Measurements from ENCODE around the gene PHRF1. TPM values are rescaled to one million over a fixed set of nuclear protein-coding genes. Genes with fewer than 3 reads are reported as not detected.

The PHRF1 gene, protein sequence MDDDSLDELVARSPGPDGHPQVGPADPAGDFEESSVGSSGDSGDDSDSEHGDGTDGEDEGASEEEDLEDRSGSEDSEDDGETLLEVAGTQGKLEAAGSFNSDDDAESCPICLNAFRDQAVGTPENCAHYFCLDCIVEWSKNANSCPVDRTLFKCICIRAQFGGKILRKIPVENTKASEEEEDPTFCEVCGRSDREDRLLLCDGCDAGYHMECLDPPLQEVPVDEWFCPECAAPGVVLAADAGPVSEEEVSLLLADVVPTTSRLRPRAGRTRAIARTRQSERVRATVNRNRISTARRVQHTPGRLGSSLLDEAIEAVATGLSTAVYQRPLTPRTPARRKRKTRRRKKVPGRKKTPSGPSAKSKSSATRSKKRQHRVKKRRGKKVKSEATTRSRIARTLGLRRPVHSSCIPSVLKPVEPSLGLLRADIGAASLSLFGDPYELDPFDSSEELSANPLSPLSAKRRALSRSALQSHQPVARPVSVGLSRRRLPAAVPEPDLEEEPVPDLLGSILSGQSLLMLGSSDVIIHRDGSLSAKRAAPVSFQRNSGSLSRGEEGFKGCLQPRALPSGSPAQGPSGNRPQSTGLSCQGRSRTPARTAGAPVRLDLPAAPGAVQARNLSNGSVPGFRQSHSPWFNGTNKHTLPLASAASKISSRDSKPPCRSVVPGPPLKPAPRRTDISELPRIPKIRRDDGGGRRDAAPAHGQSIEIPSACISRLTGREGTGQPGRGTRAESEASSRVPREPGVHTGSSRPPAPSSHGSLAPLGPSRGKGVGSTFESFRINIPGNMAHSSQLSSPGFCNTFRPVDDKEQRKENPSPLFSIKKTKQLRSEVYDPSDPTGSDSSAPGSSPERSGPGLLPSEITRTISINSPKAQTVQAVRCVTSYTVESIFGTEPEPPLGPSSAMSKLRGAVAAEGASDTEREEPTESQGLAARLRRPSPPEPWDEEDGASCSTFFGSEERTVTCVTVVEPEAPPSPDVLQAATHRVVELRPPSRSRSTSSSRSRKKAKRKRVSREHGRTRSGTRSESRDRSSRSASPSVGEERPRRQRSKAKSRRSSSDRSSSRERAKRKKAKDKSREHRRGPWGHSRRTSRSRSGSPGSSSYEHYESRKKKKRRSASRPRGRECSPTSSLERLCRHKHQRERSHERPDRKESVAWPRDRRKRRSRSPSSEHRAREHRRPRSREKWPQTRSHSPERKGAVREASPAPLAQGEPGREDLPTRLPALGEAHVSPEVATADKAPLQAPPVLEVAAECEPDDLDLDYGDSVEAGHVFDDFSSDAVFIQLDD (N-terminal part only)
- total RNA-seq = 11.6 and 16.9 TPM in 2 replicates

- peak; percentile 96 to 98 for DNase-seq (ENCODE audit: low read depth in 2 of 2)
Measured at GRCh38 chr11:575996-576768, at the start of gene PHRF1. Gene PHRF1 (plus strand): TSS chr11:576470. CDS start chr11:581513, 5,043 bp downstream.

GRCh38 chr11:528166-528814, 48.0 kb upstream of the PHRF1 start:
- DNase-seq (ENCODE audit: low read depth in 2 of 2) = peak in 1 of 2 donors; percentile 1

DNA sequence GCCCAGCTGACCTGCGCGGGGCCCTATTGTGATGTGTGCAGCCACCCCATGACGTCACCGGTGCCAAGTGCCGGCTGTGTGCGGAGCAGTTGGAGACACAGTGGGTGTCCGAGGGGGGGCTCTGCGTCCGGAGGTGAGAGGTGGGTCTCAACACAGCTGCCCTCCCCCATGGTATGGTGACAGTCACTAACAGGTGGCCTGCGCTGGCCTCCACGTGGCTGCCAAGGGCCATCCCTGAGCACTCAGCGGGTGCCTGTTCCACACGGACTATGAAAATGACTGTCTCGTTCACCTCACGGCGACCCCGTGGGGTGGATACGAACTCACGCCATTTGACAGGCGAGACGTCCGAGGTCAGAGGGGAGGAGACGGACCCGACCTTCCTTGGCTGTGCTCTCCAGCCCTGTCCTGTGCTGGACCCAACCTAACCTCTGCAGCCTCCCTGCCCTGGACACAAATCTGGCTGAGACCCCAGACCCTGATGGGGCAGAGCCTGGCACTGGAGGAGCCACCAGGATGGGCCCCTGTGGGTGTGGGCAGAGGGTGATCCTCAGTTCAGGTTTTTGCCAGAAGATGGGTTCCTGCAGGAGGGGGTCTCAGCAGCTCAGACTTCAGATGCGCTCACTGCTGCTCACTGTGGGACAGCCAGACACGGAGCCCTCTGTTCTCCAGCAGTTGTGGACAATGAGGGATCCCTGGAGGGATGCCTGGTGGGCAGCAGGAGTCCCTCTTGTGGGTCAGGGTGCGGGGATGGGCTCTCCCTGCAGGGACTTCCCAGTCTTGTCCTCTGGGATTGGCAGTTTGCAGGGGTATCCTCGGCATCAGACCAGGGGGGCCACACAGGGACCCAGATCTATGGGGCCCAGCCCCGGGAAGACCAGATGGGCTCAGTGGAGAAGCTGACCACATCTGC, 47.2 kb upstream of the PHRF1 start:
- peak in 1 of 2 donors; percentile 0 for DNase-seq (ENCODE audit: low read depth in 2 of 2)

DNA sequence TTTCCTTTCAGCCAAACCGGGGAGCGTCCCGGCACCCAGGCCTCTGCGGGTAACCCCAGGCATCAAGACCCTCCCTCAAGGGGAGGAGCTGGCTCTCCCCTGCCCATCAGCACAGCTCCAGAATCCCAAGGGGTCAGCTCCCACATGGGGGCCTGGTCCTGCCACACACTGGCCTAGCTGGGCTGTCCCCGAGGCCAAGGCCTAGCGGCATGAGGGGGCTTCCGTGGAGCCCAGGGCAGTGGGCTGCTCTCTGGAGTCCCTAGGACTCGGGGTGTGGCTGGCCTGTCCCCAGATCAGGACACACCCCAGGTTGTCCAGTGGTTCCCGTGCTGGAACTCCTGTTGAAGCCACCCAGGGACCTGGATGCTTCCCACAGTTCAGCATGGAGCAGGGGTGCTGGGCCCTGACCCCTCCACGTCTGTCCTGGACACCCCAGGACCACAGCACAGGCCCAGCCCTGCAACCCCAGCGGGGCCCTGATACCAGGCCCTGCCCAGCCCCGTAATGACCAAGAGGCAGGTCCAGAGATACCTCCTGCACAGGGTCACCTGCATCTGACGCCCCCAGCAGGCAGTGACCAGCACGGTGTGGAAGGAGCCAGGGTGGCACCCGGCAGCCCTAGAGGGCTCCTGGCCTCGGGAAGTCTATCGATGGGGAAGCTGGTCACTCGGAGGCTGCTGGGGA, 46.4 kb upstream of the PHRF1 start:
- peak in 1 of 2 donors; percentile 0 for DNase-seq (ENCODE audit: low read depth in 2 of 2)

DNA sequence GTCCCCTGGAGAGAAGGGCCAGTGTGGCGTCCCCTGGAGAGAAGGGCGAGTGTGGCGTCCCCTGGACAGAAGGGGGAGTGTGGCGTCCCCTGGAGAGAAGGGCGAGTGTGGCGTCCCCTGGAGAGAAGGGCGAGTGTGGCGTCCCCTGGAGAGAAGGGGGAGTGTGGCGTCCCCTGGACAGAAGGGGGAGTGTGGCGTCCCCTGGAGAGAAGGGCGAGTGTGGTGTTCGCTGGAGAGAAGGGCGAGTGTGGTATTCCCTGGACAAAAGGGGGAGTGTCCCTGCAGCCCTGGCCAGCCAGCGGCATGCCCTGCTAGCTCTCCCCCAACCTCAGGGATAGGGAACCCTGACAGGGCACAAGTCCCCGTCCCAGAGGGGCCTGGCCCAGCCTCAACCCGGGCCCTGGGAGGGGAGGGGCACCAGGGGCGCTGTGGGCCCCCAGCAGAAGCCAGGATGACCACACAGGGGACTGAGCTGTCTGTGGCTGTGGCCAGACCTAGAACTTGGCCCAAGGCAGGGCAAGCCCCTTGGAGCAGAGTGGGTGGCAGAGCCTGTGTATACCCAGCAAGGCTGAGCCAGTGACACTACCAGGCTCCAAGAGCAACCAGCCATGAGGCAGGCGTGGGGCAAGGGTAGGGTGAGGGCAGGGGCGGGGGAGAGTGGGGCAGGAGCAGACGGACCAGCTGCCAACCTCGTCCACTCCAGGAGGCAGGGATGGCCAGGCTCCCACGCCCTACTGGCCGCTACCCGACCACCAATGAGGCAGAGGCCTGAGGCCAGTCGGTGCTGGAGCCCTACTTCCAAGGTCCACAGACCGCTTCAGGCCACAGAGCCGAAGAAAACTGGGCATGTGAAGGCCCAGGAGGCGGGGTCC, 45.1 kb upstream of the PHRF1 start:
- no peak for DNase-seq (ENCODE audit: low read depth in 2 of 2)

- DNase-seq (ENCODE audit: low read depth in 2 of 2) = no peak
Measured at GRCh38 chr11:531919-532526, 44.2 kb upstream of the PHRF1 start.

- DNase-seq (ENCODE audit: low read depth in 2 of 2) = no peak
Measured at GRCh38 chr11:532527-532985, 43.7 kb upstream of the PHRF1 start.

DNA sequence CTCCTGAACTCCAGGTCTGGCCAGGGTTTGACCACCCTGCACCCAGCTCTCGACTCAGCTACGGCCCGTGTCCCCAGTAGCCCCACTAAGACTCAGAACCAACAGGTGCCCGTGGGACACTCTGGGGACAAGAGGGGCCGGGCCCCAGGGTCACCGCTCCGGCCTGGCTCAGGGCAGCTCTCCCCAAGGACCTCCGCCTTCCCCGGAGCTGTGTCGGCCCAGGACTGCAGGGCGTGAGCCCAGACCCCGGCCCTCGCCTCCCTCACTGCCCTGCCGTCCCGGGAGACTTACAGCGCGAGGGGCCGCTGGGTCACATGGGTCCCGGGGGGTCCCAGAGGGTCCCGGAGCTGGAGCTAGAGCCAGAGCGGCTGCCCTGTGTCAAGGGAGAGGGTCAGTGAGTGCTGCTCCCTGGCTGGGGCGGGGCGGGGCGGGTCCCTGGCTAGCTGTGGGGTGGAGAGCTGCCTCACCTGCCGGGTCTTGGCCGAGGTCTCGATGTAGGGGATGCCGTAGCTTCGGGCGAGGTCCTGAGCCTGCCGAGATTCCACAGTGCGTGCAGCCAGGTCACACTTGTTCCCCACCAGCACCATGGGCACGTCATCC, 43.2 kb upstream of the PHRF1 start:
- DNase-seq (ENCODE audit: low read depth in 2 of 2) = no peak

- DNase-seq (ENCODE audit: low read depth in 2 of 2) = no peak
Measured at GRCh38 chr11:533586-534395, 42.5 kb upstream of the PHRF1 start.

DNA sequence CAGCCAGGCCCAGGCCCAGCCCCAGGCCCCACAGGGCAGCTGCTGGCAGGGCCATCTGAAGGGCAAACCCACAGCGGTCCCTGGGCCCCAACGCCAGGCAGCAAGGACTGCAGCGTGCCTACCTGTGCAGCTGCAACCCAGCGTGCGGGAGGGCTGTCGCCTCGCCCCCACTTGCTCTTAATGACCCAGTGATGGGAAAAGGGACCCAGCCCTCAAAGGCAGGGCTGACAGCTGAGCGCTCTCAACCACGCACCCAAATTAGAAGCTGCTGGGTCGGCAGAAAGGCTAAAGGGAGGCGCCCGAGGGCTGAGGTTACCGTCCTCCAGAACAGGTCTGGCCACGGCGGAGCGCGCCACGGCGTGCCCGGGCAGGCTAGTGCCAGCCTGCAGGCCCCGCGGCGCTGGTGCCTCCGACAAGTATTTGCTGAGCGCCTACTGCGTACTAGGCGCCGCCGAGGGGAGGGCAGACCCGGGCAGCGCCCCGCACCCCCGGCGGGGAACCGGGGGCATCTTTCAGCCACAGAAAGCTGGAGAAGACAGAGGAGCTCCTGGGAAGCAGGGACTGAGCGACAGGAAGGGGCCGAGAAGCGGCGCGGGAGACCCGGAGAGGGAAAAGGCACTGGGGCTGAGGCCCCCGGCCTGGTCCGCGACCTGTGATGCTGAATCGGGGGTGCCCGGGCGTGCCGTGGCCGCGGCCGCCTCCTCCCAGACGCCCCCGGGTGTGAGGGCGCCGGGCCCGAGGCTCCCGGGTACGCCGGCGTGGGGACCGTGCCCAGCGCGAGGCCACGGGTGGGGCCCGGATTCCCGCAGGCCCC, 41.7 kb upstream of the PHRF1 start:
- DNase-seq (ENCODE audit: low read depth in 2 of 2) = peak; percentile 46 to 47

- no peak for DNase-seq (ENCODE audit: low read depth in 2 of 2)
Measured at GRCh38 chr11:535210-535518, 41.1 kb upstream of the PHRF1 start.

DNA sequence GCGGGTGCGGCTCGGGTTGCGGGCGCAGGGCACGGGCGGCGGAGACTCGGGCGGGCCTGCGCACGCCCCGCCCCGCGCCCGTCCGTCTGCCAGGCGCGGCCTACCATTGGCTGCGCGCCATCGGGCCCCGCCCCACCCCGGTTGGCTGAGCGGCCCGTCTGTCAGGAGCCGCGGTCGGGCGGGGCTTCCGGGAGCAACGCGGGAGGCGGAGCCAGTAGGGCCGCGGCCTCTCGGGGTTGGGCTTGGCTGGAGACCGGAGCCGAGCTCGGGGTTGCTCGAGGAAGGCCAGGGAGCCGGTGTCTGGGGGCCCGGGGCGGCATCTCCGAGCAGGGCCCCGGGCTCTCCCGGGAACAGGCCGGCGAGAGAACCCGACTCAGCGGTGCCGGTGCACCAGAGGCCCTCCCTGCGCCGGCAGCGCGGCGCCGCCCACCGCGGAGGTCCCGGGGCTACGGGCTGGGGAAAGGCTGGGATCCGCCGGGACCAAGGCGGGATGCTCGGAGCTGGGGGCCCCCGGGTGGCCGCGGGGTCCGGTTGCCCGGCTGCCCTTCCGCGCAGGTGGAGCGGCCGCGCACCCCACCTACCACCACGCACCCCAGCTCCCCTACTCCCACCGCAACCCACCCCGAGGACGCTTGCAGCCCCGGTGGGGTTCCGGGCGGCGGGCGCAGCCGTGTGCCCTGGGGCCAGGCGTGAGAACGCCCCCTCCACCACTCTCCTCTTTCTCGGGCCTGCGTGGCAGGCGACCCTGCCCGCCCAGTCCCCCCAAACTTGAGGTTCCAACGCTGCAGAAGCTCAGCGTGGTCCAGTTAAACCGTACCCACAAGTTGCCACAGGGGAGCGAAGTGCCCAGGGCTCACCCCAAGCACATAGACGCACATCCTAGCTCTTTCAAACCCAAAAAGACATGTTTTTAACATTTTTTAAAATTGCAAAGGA, 40.5 kb upstream of the PHRF1 start, which contains the start of gene HRAS:
Gene HRAS, minus strand, starts transcription at position 58 of the 936 bp plus-strand sequence.
- DNase-seq (ENCODE audit: low read depth in 2 of 2) = peak; percentile 96 to 97

DNA sequence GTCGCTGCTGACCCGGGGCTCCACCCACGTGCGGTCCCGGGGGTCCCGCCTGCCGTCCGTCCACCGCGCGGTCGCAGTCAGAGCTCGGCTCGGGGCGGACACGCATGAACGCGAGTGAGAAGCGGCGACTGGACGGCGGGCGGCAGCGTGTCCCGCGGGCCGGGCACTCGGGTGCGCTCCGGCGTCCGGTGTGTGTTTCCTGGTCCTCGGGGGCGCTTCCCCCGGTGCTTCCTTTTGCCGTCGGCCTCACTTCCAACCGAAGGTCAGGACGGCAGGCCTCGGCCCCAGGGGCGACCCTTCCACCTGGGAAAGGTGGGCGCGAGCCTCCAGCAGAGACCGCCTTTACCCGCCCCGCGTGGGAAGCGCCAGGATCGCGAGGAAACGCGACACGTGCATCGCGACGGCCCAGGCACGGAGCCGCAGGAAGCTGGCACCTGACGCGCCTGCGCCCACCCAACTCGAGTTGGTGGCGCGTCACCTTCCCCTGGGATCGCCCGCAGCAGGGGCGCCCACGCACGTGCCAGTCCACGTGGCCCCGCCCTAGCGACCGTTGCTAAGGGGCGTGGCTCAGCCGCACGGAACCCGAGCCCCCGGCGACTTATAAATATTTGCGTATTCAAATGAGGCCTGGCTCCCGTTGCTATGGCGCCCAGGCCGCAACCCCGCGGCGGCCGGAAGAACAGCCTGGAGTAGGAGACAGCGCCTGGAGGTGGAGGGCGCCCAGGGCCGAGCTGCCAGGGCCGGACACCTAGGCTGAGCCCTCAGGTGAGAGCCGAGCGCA, 39.2 kb upstream of the PHRF1 start, which contains the start of gene LRRC56:
Gene LRRC56, plus strand, starts transcription at position 687 of the 781 bp plus-strand sequence. CDS start 3,158 bp downstream, outside the sequence.
- DNase-seq (ENCODE audit: low read depth in 2 of 2) = peak; percentile 67 to 81

All from lung microvascular endothelial cell (primary cell).